HEK293T (cell line): ENCODE results near the gene CASP5.
"Not testable (repeated sequence)": the region's sequence is repeated elsewhere in the genome, so short reads cannot be mapped to it uniquely, and the experiment has no call there.

Experiments
- CTBP1 ChIP-seq: fragments of 450-650 bp; IDR thresholded peaks from 2 replicates; pipeline ENCODE4 v1.6.1; 2016; ENCODE audit warnings: borderline replicate concordance
- FOXA1 ChIP-seq: fragments of 450-650 bp; IDR thresholded peaks from 2 replicates; pipeline ENCODE4 v1.6.1; 2016; ENCODE audit warnings: mild to moderate bottlenecking
- L3MBTL2 ChIP-seq: fragments of 450-650 bp; conservative IDR thresholded peaks from 2 replicates; pipeline ENCODE4 v1.6.1; 2016; ENCODE audit warnings: mild to moderate bottlenecking
- LEF1 ChIP-seq: fragments of 450-650 bp; IDR thresholded peaks from 2 replicates; pipeline ENCODE4 v1.6.1; 2017; ENCODE audit warnings: mild to moderate bottlenecking, borderline replicate concordance

DNA sequence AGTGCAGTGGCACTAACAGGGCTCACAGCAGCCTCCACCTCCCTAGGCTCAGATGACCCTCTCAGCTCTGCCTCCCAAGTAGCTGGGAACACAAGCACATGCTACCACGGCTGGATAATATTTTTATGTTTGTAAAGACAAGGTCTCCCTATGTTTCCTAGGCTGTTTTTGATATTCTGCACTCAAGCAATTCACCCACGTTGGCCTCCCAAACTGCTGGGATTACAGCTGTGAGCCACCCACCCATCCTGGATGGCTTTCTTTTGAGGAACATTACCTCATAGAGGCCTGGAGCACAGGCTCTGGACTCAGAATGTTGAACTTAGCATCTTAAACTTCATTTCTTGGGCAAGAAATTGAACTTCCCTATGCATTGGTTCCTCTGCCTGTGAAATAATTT is 49.1 kb upstream of the CASP5 start:
- TF ChIP-seq FOXA1, L3MBTL2, LEF1, CTBP1: not testable (repeated sequence)
